Spleen (tissue), 11 donors: ENCODE data around the gene POLE. TPM values are rescaled to one million over a fixed set of nuclear protein-coding genes. Genes with fewer than 3 reads are reported as not detected.

ENCODE experiments used
- DNase-seq: peaks from one replicate; pipeline ENCODE4 v3.0.0-alpha.2; 2020
- H3K27ac ChIP-seq, 8 donors: fragments of 200-600 bp; sonication (generic) in 7 of 8; 1 replicate in 4 of 8; 2 replicates in 4 of 8; pipeline versions ENCODE4 v1.5.0 to v1.8.0; 2016 to 2021; ENCODE audit warnings: inconsistent platforms in 4 of 8, mild to moderate bottlenecking in 4 of 8, moderate library complexity in 1 of 8
- H3K27me3 ChIP-seq, 7 donors: fragments of 200-600 bp; sonication (generic) in 6 of 7; replicated peaks in 1 of 7; 1 replicate in 4 of 7; 2 replicates in 3 of 7; pipeline versions ENCODE4 v1.5.0 to v1.8.0; 2016 to 2021; ENCODE audit warnings: inconsistent platforms in 3 of 7, mild to moderate bottlenecking in 1 of 7
- H3K36me3 ChIP-seq, 6 donors: fragments of 200-600 bp; sonication (generic) in 5 of 6; 1 replicate in 4 of 6; 2 replicates in 2 of 6; pipeline versions ENCODE4 v1.5.0 to v1.8.0; 2016 to 2021; ENCODE audit warnings: inconsistent platforms in 2 of 6
- H3K4me1 ChIP-seq, 6 donors: fragments of 200-600 bp; sonication (generic) in 5 of 6; 1 replicate in 3 of 6; 2 replicates in 3 of 6; pipeline versions ENCODE4 v1.5.0 to v1.8.0; 2016 to 2021; ENCODE audit warnings: inconsistent platforms in 3 of 6
- H3K4me3 ChIP-seq, 8 donors: fragments of 200-600 bp; sonication (generic) in 7 of 8; 1 replicate in 4 of 8; 2 replicates in 4 of 8; pipeline versions ENCODE4 v1.5.0 to v1.8.0; 2016 to 2021; ENCODE audit warnings: inconsistent platforms in 4 of 8, mild to moderate bottlenecking in 4 of 8, moderate library complexity in 2 of 8
- H3K9me3 ChIP-seq, 8 donors: fragments of 200-600 bp; sonication (generic) in 7 of 8; 1 replicate in 4 of 8; 2 replicates in 4 of 8; pipeline versions ENCODE4 v1.5.0 to v1.8.0; 2016 to 2021; ENCODE audit warnings: inconsistent platforms in 4 of 8
- POLR2A ChIP-seq, 3 donors: fragments of 450-650 bp; IDR thresholded peaks; one replicate each; pipeline ENCODE4 v1.5.1; 2017; ENCODE audit warnings: antibody characterized with exemption in 3 of 3, mild to moderate bottlenecking in 1 of 3
- POLR2AphosphoS5 ChIP-seq, 3 donors: sonication (generic); formaldehyde crosslinking; IDR thresholded peaks; one replicate each; pipeline ENCODE4 v1.5.1; 2017; ENCODE audit warnings: antibody characterized with exemption in 3 of 3
- WGBS, 5 donors: extraction: QIAGEN DNeasy Blood & Tissue Kit in 3 of 5; methylation state at CpG; one replicate each; pipeline versions ENCODE4 v1.1.5 to v1.1.7; 2013 to 2018; 5-methylcytosine and 5-hydroxymethylcytosine counted together
- intact Hi-C: fragments of 100-400 bp; cut with DNase I; formaldehyde crosslinking; loops from one replicate; pipeline ENCODE4 v1.15.0; 2023; ENCODE audit warnings: low total_unique reads
- polyA plus RNA-seq, 3 donors: library from polyadenylated mRNA; stranded (reverse); fragments of 200-250 nt; gene quantifications; one replicate each; pipeline ENCODE4 v1.2.1, GENCODE V29; 2013
- total RNA-seq, 7 donors: library from RNA; depleted of rRNA in 3 of 7; stranded (reverse); fragments of >200 nt in 3 of 7; fragmentation: NEBNext Ultra II Directional in 4 of 7; extraction: Animal tissue kit (Norgen Biotek cat#: 25700) in 4 of 7; gene quantifications; one replicate each; pipeline versions ENCODE4 v1.1.0 to v1.2.1, GENCODE V29; 2016 to 2021
- TF ChIP-seq, protein P1 (sequence below), 11 experiments: fragments of 200-600 bp in 7 of 11; fragments of 450-650 bp in 4 of 11; sonication (generic) in 4 of 11; IDR thresholded peaks in 8 of 11; conservative IDR thresholded peaks in 3 of 11; 1 replicate in 7 of 11; 2 replicates in 4 of 11; pipeline versions ENCODE4 v1.4.0 to v1.8.0; 2016 to 2021; ENCODE audit warnings: antibody characterized with exemption in 11 of 11, inconsistent platforms in 4 of 11, mild to moderate bottlenecking in 1 of 11
- donor health status: healthy with polysubstance abuse.
- donor health status: DM: no; HTN: no; CAD: no; lungs with moderate emphysema.
- donor health status: DM: no; HTN: no; CAD: no.
- donor health status: Bipolar disorder and iron deficiency.
- donor health status: healthy.
- donor health status: DM: no; HTN: no; CAD: no.
- donor health status: DM: yes; HTN: yes; CAD: no.

POLE gene
- total and polyA plus RNA-seq, 10 donors: 18.1 to 122 (median 89.4) TPM

DNA sequence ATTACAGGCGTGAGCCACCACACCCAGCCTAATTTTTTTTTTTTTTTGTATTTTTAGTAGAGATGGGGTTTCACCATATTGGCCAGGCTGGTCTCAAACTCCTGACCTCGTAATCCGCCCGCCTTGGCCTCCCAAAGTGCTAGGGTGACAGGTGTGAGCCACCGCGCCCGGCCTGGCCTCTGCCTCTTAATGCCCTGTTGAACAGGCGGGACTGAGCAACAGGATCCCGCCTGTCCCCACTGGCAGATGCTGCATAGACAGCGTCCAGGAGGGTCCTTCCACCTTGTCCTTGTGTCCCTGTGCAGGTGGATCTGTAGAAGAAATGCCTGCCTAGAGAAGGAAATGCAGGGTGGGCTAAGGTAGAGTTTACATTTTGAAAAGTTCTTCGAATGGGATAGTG is 29.2 kb upstream of the POLE start:
- no peak for DNase-seq
- TF ChIP-seq POLR2A (IDR thresholded peaks at IDR 0.05) (no peak), POLR2AphosphoS5 (IDR thresholded peaks at IDR 0.05) (no peak)
- TF ChIP-seq, protein P1, sequence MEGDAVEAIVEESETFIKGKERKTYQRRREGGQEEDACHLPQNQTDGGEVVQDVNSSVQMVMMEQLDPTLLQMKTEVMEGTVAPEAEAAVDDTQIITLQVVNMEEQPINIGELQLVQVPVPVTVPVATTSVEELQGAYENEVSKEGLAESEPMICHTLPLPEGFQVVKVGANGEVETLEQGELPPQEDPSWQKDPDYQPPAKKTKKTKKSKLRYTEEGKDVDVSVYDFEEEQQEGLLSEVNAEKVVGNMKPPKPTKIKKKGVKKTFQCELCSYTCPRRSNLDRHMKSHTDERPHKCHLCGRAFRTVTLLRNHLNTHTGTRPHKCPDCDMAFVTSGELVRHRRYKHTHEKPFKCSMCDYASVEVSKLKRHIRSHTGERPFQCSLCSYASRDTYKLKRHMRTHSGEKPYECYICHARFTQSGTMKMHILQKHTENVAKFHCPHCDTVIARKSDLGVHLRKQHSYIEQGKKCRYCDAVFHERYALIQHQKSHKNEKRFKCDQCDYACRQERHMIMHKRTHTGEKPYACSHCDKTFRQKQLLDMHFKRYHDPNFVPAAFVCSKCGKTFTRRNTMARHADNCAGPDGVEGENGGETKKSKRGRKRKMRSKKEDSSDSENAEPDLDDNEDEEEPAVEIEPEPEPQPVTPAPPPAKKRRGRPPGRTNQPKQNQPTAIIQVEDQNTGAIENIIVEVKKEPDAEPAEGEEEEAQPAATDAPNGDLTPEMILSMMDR (IDR thresholded peaks at IDR 0.05 in 8 of 11, conservative IDR thresholded peaks at IDR 0.05 in 3 of 11): no peak
- no peak overlapping the region for H3K27ac ChIP-seq
- H3K9me3 ChIP-seq: no peaks in the 10 kb centered on the region
- intact Hi-C loops: no loop called here
- H3K36me3 ChIP-seq: peaks cover 0 to 80% (median 55%) of the 10 kb centered on the region in 6 donors
- 78 to 90% (median 89%) methylated on average over 11 of the region's 11 CpGs for WGBS, 5 donors
- H3K4me3 ChIP-seq: no peak overlapping the region
- H3K27me3 ChIP-seq: no peaks in the 10 kb centered on the region
- peaks cover 8 to 26% (median 19%) of the 10 kb centered on the region in 6 donors for H3K4me1 ChIP-seq

DNA sequence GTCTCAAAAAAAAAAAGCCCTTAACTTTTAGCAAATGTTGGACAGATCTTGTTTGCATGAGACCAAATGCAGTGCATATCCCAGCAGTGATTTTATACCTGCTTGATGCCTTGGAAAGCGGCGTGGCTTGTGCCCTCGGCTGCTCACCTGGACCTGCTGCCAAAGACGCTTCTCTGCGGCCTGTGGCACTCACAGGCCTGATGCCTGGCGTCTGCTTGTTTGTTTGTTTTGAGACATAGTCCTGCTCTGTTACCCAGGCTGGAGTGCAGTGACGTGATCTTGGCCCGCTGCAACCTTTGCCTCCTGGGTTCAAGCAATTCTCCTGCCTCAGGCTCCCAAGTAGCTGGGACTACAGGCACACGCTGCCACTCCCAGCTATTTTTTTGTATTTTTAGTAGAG is 28.7 kb upstream of the POLE start:
- no peak for DNase-seq
- intact Hi-C loops: no loop called here
- 82 to 92% (median 86%) methylated on average over 9 of the region's 9 CpGs for WGBS, 5 donors
- H3K27me3 ChIP-seq: no peaks in the 10 kb centered on the region
- no peak for TF ChIP-seq POLR2A (IDR thresholded peaks at IDR 0.05)
- peaks cover 9 to 30% (median 22%) of the 10 kb centered on the region in 6 donors for H3K4me1 ChIP-seq
- no peak overlapping the region for H3K27ac ChIP-seq
- H3K9me3 ChIP-seq: no peaks in the 10 kb centered on the region
- H3K36me3 ChIP-seq: peaks cover 0 to 75% (median 50%) of the 10 kb centered on the region in 6 donors
- H3K4me3 ChIP-seq: no peak overlapping the region

DNA sequence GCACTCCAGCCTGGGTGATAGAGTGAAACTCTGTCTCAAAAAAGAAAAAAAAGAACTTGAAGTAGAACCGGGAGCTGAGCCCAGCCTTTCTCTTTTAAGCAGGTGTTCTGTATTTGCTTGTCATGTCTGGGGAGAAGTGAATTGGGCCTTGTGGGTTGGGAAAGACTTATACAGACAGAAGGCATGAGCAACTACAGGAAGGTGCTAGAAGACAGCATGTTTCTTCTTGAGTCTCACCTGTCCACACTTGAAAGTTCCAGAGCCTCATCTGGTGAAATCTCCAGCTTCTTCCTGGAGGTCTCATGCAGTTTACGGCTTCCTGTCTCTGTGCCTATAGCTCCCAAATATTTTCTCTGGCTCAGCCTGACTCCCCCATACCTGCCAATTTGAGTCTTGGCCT is 26.0 kb upstream of the POLE start:
- Histone ChIP-seq H3K9me3 (peaks cover 0 to 15% (median 7%) of the 10 kb centered on the region in 8 donors), H3K27me3 (no peaks in the 10 kb centered on the region), H3K36me3 (peaks cover 0 to 52% (median 27%) of the 10 kb centered on the region in 6 donors), H3K4me1 (peaks cover 14 to 44% (median 31%) of the 10 kb centered on the region in 6 donors), H3K27ac (no peak overlapping the region), H3K4me3 (no peak overlapping the region)
- 64 to 80% (median 75%) methylated on average over 2 of the region's 2 CpGs for WGBS, 5 donors
- TF ChIP-seq POLR2AphosphoS5 (IDR thresholded peaks at IDR 0.05) (no peak), POLR2A (IDR thresholded peaks at IDR 0.05) (no peak)
- TF ChIP-seq, protein P1 (IDR thresholded peaks at IDR 0.05 in 8 of 11, conservative IDR thresholded peaks at IDR 0.05 in 3 of 11): no peak
- intact Hi-C loops: no loop called here
- DNase-seq: no peak

DNA sequence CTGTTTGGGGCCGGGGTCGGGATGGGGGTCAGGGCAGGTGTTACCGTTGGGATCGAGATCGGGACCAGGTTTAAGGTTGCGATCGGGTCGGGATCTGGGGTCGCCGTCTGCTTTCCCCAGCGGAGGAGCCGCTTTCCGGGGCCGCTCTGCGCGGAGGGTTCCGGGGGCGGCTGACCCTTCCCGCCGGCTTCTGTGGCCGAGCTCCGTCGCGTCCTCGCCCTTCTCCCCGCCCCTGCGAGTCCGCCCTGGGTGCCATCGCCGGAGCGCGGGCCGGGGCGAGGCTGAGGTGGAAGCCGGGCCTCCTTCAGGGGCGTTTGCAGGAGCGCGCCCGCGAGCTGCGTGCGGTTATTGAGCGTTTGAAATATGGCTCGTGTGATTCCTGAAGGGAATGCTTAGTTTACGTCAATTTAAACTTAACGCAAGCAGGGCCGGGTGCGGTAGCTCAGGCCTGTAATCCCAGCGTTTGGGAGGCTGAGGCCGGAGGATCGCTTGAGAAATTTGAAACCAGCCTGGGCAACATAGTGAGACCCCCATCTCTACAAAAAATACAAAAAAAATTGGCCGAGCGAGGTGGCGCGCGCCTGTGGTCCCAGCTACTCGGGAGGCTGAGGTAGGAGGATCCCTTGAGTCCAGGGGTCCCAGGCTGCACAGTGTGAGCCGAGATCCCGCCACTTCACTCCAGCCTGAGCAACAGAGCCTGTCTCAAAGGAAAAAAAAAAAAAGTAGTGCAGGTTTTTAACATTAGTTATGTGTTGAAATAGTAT is 24.1 kb upstream of the POLE start:
- peak overlapping the region; percentile 64 to 98 (median 92) for H3K4me3 ChIP-seq
- H3K27ac ChIP-seq: peak overlapping the region in 6 of 8 donors; percentile 32 to 93 (median 87)
- WGBS, 5 donors: 8 to 25% (median 8%) methylated on average over 21 to 59 of the region's 59 CpGs
- intact Hi-C loops: no loop called here
- DNase-seq: no peak
- TF ChIP-seq POLR2A (IDR thresholded peaks at IDR 0.05): no peak
- TF ChIP-seq POLR2AphosphoS5 (IDR thresholded peaks at IDR 0.05): no peak
- TF ChIP-seq, protein P1 (IDR thresholded peaks at IDR 0.05 in 8 of 11, conservative IDR thresholded peaks at IDR 0.05 in 3 of 11): no peak
- H3K36me3 ChIP-seq: peaks cover 0 to 36% (median 12%) of the 10 kb centered on the region in 6 donors
- H3K4me1 ChIP-seq: peaks cover 14 to 44% (median 31%) of the 10 kb centered on the region in 6 donors
- no peaks in the 10 kb centered on the region for H3K27me3 ChIP-seq
- H3K9me3 ChIP-seq: peaks cover 0 to 32% (median 15%) of the 10 kb centered on the region in 8 donors
